HG03460 (cell line): ENCODE measurements around the gene RAD51.

Experiments used
- ATAC-seq: cut with Tn5 transposase; IDR thresholded peaks from one replicate; pipeline ENCODE4 v1.9.1; 2021; ENCODE audit not compliant: unreplicated experiment

Gene RAD51

DNA sequence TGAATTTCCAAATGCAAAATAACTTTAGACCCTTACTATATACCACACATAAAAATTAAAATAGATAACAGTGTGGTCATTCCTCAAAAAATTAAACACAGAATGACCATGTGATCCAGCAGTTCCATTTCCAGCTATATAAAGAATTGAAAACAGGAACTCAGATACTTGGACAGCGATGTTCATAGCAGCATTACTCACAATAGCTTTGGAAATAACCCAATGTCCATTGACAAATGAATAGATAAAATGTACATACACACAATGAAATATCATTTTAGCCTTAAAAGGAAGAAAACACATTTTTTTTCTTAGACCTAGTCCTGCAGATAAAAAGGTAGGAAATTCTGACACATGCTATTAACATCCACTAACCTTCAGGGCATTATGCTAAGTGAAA is 26.7 kb downstream of the RAD51 start:
- ATAC-seq = no peak

DNA sequence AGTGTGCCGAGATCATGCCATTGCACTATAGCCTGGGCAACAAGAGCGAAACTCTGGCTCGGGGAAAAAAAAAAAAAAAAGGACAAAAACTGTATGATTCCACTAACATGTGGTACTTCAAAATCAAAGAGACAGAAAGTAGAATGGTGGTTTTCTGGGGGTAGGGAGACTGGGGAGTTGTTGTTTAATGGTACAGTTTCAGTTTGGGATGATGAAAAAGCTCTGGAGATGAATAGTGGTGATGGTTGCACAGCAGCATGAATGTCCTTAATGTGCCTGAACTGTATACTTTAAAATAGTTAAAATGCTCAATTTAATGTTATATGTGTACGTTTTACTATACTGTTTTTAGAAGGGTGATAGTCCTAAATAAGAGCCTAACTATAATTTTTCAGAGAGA is 27.4 kb downstream of the RAD51 start:
- no peak for ATAC-seq

DNA sequence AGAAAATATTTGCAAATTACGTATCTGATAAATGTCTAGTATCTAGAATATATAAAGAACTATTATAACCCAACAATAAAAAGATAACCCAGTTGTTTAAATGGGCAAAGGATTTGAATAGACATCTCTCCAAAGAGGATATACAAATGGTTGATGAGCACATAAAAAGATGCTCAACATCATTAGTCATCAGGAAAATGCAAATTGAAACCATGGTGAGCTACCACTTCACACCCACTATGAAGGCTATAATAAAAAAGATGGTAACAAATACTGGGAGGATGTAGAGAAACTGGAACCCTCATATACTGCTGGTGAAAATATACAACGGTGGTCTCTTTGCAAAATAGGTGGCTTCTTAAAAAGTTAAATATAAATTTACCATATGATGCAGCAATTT is 28.0 kb downstream of the RAD51 start:
- ATAC-seq = no peak

DNA sequence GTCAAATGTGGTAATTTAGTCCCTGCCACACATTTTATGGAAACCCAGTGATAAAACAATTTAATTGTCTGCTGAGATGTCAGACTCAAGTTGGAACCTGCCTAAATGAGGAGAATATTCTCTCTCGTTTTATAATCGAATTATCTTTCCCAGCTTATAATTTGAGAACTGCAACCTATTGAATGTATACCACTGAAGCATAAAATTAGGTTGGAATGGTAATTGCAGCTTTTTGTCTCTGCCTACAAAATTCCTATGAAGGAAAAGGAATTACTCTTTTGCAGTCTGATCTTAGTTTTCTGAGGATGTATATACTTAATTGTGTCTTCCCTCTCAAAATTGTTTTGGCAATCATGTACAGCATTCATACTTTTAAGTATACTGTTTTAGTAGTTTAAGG is 28.9 kb downstream of the RAD51 start:
- ATAC-seq = no peak

DNA sequence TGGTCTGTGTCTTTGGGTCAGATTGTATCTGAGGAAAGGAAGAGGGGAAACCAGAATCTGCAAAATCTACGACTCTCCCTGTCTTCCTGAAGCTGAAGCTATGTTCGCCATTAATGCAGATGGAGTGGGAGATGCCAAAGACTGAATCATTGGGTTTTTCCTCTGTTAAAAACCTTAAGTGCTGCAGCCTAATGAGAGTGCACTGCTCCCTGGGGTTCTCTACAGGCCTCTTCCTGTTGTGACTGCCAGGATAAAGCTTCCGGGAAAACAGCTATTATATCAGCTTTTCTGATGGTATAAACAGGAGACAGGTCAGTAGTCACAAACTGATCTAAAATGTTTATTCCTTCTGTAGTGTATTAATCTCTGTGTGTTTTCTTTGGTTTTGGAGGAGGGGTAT is 36.1 kb downstream of the RAD51 start:
- no peak for ATAC-seq

DNA sequence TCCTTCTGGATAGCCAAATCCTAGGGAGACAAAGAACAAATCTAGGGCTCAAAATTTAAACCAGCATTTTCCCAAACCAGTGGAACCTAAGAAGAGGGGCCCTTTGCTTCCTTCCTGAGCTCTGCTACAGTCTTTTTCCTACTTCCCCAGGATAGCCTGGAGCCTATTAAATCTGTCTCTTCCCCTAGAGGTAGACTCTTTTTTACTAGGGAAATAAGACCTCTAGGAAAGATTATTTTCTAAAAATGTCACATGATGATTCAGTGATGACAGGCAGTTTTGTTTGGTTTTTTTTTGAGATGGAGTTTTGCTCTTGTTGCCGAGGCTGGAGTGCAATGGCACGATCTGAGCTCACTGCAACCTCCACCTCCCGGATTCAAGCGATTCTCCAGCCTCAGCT is 41.6 kb downstream of the RAD51 start:
- ATAC-seq = no peak

DNA sequence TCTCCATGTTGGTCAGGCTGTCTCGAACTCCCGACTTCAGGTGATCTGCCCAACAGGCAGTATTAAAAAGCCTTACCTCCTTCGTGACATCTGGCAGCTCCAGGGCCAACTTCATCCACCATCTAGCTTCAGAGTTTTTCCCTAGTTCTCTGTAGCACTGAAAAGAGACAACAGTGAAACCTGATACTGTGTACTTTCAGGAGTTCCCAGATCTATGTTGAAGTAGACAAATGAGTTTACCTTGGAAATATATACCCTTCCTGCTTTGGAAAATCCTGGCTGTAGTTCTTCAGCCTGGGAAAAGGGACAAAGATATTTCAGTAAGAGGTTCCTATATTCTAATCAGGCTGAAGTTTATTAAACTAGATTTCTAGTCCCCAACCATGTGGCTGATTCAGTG is 42.1 kb downstream of the RAD51 start:
- no peak for ATAC-seq

DNA sequence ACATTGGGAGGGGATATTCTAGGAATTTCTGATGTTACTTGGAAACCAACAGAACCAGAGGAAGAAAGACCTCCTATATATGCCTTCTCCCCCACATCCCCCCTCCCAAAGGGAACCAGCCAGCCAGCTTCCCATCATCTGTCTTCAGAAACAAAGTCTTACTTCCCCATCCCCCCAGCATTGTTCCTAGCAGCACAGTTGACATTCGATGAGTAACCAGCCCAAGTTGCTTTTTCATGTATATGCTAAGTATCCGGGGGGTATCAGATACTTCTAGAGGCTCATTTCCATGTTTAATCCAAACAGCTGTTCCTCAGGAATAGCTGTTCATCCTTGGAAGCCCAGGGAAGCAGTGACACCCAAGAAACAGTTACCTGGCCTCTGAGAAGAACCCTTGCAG is 44.1 kb downstream of the RAD51 start:
- ATAC-seq = no peak

DNA sequence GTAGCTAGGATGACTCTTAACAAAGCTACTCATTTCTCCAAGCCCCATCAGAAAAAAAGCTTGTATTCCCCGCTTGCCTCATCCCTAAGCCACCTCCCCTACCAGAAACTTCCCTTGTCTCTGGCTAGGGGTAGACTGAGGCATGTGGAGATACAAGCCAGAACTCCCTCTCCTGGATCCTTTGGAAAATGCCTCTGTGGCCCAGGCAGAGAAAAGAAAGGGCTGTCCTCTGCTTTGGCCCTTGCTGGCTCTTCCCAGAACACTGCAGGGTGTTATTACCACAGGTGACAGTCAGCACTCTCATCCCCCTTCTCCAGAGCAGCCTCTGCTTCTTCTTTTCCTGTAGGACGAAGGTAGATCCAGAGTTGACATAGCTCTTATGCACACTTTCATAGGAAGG is 44.9 kb downstream of the RAD51 start:
- no peak for ATAC-seq

DNA sequence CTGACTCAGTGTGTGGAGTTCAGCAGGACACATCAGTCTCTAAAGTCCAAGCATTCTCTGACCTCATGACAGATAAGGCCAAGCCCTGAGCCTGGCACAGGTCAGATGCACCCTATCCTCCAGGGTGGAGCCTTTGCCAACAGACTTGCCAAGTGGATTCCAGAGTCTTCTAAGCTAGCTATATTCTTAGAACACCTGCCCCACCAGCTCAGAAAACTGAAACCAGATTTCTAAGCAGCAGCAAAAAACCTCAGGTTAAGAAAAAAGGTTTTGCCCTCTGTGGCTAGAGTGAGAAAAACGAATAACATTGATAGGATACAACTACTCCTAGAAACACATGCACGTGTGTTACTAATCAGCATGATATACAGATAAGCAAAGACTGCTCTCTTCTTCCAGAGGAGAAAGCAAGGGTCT is 48.5 kb downstream of the RAD51 start:
- ATAC-seq = no peak

DNA sequence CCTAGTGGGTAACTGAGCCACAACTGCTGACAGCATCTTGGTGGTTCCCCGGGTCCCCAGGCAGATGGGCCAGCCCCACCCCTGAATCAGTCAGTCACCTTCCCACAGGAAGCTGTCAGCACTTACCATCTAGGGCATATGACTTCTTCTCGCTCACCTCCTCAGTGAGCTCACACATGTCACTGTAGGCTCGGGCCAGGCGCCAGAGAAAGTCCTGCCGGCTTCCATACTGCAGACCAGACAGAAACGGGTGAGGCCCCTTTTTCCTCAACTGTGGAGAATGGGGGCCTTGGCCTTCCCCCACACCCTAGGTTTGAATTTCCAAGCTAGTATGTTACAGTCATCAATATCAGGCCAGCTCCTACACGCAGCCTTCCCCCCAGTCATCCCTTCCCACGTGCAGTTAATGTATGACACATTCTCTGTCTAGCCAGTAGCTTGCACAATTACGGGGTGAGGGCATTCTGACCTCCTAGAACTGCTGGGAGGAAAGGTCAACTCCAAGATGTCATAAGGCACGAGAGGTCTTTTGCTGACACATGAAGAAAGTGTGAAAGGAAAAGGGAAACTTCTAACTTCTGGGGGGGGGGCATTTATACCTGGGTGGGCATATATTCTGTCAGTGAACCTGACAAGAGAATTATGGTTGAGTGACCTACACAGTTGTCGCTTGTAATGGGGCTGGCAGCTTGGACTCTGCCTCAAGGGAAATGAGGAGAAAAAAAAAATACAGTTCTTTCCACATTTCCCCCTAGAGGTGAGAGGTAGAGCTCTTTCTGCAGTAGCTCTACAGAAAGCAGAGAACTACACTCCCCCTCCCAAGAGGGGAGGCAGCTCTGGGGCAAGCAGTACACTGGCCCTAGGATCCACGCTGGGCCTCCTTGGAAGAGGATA is 49.2 kb downstream of the RAD51 start:
- no peak for ATAC-seq

DNA sequence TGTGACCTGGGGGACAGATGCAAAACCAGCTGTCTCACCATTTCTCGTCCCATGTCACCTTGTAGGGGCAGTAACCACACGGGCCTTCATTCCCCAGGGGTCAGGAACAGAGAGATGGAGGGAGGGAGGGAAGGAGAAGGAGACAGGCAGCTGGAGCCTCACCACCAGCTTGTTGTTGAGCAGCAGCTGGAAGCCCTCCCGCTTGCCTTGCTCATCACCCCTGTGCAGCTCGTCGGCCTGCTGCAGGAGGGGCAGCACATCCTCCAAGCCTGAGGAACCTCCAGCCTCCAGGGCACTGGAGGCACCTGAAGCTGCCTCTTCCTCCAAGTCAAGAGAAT is 49.8 kb downstream of the RAD51 start:
- ATAC-seq = no peak

DNA sequence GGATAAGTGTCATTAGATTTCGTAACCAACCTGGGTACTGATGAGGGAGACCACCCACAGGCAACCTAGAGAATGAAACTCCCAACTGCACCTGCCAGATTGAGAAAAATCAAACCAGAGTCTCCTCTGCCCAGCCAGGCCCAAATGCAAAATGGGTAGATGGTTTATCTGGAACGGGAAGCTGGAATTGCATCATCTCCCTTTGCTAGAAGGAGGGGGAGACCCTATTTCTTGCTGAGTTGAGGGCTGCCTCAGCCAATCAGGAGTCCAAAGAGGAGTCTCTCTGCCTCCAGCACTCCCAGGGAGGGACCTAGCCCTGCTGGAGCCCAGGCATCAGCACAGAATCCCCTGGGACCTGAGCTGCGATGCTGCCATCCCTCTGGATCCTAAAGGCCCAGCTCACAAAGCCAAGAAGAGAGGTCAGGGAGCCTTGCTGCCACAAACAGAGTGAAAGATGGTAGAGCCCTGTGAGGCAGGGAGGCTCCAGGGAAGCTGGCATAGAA is 52.0 kb downstream of the RAD51 start:
- ATAC-seq = no peak

DNA sequence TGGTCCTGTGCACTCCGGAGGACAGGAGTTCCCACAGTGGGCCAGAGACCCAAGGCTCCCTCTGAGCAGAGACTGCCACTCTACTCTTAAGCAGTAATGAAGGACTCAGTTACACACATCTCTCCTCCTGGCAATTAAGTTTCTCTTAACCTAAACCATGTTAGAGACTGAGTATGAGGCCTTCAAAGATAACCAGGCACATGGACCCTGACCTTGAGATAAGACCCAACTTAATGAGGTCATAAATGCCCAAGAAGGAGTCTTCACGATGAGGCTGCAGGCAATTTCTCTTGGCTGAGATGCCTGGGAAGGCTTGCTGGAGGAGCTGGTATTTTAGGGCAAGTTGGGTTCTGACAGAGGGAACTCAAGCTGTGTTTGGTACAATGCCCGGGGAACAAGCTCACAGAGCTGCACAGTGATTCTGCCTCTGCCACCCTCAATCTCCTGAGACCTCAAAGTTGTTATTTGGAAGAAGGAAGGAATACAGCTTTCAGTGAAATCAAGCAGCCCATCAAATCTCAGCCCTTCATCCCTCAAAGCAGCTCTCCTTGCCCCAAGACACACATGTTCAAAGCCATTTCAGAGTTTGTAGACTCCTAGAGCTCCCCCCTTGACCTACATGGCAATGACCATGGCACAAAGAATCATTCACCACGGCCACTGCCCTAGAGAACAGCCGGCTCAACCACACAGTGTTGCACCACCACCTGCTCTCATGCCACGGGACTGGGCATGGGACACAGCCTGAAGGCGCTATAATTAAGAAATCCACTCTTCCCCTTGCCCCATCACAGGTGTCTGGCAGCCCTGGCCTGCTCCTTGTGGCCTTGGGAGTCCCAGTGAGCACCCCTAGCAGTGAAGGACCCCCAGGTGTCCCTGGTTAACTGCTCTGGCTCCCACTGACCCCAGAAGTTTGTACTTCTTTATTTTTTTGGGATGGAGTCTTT is 53.0 kb downstream of the RAD51 start:
- ATAC-seq = no peak

DNA sequence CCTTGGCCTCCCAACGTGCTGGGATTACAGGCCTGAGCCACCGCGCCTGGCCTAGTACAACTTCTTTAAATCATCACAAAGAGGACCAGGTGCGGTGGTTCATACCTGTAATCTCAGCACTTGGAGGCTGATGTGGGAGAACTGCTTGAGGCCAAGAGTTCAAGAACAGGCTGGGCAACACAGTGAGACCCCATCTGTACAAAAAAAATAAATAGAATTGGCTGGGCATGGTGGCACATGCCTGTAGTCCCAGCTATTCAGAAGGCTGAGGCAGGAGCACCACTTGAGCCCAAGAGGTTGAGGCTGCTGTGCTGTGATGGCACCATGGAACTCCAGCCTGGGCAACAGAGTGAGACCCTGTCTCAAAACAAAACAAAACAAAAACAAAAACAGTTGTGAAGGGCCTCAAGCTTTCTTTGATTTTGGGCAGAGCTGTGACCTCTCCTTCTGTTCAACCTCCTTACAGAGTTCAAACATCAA is 54.2 kb downstream of the RAD51 start:
- no peak for ATAC-seq

DNA sequence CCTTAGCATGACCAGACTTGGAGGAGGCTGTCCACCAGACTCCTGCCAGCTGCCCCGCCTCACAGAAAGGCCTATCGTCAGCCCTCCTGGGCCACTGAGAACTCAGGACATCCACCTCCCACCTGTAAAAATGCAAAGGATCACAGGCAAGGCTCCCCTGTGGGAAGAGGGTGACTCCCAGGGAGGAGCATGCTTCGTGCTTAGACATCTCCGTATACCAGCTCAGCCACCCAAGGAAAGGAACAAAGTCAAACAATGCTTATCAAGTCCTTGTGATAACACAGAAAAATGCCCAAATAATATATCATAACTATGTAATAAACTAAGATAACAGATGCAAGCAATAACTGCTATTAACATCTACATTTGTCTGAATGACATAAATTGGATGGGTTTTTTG is 55.9 kb downstream of the RAD51 start:
- no peak for ATAC-seq

DNA sequence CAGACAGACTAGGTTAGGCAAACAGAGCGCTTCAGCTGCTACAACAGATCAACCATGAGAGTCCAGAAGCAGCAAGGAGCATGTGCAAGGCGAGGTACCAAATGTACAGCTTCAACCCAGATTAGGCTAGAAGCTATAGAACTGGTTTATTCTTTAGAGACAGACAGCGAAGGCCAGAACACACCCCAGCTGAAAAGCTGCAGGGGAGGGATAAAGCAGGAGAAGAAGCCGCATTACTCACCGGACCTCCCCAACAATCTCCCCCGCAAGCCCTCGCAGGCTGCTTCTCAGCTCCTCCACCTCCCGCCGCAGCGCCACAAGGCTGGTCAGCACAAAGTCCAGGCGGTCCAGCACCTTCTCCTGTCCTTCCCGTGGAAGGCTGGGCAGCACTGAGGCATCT is 56.8 kb downstream of the RAD51 start:
- no peak for ATAC-seq

DNA sequence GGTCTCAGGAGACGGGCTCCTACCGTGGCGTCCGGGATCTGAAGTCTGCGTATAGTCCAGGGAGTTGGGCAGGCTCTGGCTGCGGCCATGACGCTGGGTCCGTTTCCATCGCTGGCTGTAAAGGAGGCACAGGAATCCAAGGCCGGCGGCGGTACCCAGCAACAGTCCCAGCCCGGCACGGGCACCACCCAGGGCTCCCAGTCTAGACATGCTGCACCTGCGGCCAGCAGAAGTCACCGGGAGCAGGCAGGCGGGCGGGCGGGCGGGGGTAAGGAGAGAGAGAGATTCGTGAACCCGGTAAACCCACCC is 59.6 kb downstream of the RAD51 start:
- ATAC-seq = peak; percentile 19

DNA sequence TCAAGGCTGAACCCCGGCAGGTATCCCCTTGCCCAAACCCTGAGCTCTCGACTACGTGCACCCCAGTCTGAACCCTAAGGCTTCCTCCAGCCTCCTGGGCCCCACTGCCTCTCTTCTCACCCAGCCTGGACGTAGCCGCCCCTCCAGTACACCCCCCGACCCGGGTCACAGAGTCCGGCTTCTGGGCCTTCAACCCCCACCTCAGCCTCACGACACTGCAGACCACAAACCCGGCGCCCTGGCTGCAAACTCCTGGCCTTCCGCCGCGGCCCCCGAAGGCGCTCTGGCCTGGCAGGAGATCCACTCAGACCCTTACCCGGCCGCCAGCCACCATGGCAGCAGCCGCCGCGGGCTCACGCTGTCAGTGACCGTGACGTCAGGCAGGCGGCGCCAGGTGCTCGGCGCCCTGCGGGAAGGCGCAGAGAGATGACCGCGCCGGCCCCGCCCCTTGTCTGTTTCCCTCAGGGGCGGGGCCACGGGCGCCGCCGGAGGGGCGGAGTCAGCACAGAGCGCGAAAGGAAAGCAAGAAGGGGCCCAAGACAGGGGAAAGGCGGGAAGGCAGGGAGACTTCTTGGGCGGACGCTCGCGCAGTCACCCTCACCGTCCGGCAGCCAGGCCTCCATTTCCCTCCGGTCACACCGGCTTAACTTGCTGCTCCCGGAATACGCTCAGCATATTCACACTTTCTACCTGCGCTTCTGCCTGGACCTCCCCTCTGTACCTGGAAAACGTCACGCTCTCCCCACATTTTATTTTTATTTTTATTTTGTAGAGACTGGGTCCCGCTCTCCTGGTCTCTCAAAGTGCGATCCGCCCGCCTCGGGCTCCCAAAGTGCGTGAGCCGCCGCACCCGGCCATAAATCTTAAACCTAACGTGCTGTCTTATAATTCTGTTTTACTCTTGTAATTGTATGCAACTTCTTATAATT is 60.2 kb downstream of the RAD51 start, which contains the start of gene RMDN3:
Gene RMDN3, minus strand, starts transcription at position 372 of the 929 bp plus-strand sequence. CDS start 471 bp downstream, outside the sequence.
- peak; percentile 82 for ATAC-seq

DNA sequence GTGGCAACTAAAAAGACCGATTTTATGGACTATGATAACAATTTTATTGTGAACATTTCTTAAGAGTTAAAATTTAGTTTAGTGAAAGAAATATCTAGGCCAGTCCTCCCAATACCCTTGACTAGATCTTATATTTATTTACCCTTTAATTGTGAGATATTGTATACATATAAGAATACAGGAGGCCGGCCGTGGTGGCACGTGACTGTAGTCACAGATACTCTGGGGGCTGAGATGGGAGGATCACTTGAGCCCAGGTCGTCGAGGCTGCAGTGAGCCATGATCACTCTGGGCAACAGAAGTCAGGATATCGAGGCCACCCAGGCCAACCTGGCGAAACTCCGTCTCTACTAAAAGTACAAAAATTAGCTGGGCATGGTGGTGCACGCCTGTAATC is 60.8 kb downstream of the RAD51 start:
- ATAC-seq = no peak

DNA sequence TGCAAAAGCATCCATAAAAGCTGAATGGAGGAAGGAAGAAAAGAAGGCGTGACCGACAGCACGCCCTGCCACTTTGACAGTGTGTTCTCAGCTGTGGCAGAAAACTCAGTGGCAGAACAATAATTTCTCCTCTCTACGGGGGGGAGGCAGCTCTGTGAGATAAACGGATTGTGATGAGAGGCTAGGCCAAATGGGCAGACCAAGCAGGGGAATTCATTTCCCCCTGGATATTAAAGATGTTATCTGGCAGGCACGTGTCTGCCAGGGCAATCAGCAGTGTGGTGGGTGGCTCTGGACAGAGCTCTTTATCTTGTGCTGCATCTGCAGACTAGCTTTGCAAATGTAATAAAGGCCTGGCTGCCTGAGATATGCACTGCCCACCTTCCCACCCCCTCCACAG is 62.0 kb downstream of the RAD51 start:
- no peak for ATAC-seq
